Right cardiac atrium (tissue), 5 donors: ENCODE data around the gene MAP4. TPM values are rescaled to one million over a fixed set of nuclear protein-coding genes. Genes with fewer than 3 reads are reported as not detected.
A peak's percentile ranks its signal among the peaks of the same experiment; 100 is the strongest.

Experiments used
- ATAC-seq, 2 donors: fragments of 200-7000 bp; cut with Tn5 transposase; one replicate each; pipeline versions ENCODE4 v1.8.0 to v1.9.1; 2020; ENCODE audit warnings: moderate library complexity in 2 of 2, mild to moderate bottlenecking in 1 of 2
- DNase-seq, 3 donors: peaks; one replicate each; pipeline ENCODE4 v3.0.0-alpha.2; 2020
- H3K27ac ChIP-seq: one replicate; pipeline ENCODE4 v1.5.1; 2013; ENCODE audit warnings: mild to moderate bottlenecking, low read length, control low read depth, moderate library complexity
- H3K27me3 ChIP-seq: one replicate; pipeline ENCODE4 v1.6.1; 2013; ENCODE audit not compliant: control insufficient read depth, insufficient read depth
- H3K4me1 ChIP-seq: one replicate; pipeline ENCODE4 v1.6.1; 2013; ENCODE audit warnings: low read length; ENCODE audit not compliant: control insufficient read depth, insufficient read depth
- H3K4me3 ChIP-seq: one replicate; pipeline ENCODE4 v1.5.1; 2013; ENCODE audit warnings: low read length, control low read depth
- H3K9me3 ChIP-seq: one replicate; pipeline ENCODE4 v1.6.1; 2013; ENCODE audit warnings: low read length; ENCODE audit not compliant: control insufficient read depth
- WGBS: extraction: QIAGEN DNeasy Blood & Tissue Kit; methylation state at CpG from one replicate; pipeline ENCODE4 v1.1.7; 2013; 5-methylcytosine and 5-hydroxymethylcytosine counted together
- intact Hi-C, 4 donors: fragments of 100-400 bp; cut with DNase I; formaldehyde crosslinking; loops; one replicate each; pipeline versions ENCODE4 v1.11.0 to v1.14.0; 2022 to 2023
- polyA plus RNA-seq: library from polyadenylated mRNA; stranded (reverse); fragments of 200-250 nt; gene quantifications from one replicate; pipeline ENCODE4 v1.2.3, GENCODE V29; 2013
- total RNA-seq, 4 donors: library from RNA; stranded (reverse); fragmentation: NEBNext Ultra II Directional; extraction: Animal tissue kit (Norgen Biotek cat#: 25700); gene quantifications; one replicate each; pipeline ENCODE4 v1.2.1, GENCODE V29; 2021
- donor health status: healthy with polysubstance abuse.
- donor health status: DM: no; HTN: yes; CAD: no.
- donor health status: DM: no; HTN: no; CAD: no.
- donor health status: DM: no; HTN: yes; CAD: no; lungs with severe emphysema.
- donor health status: DM: yes; HTN: yes; CAD: no.

Gene MAP4
- total and polyA plus RNA-seq, 5 donors, result 267 to 557 (median 448) TPM

DNA sequence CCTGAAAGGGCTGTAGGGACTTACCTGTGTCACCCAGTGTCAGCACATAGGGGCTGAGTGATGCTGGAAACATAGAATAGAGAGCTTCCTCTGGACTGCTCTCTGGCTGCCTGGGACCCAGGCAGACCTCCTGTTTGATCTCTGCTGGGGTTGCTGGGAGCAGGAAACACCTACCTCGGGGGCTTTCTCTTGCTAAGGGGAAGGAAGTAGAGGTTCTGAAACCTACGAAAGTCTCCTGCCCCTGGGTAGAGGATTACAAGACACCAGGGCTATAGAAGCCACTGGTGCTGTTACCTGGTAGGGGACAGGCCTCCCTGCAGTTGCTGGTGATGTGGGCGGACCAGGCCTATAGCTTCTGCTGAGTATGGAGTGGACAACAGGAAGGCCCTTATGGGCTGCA, 131.6 kb downstream of the MAP4 start:
- peaks cover 4% of the 10 kb centered on the region for H3K4me1 ChIP-seq
- H3K9me3 ChIP-seq, result no peaks in the 10 kb centered on the region
- H3K27ac ChIP-seq, result no peak overlapping the region
- DNase-seq (no peak), ATAC-seq (no peak)
- intact Hi-C loops, result no loop called here
- 79% methylated on average over 3 of the region's 3 CpGs for WGBS
- no peak overlapping the region for H3K4me3 ChIP-seq
- H3K27me3 ChIP-seq, result no peaks in the 10 kb centered on the region

DNA sequence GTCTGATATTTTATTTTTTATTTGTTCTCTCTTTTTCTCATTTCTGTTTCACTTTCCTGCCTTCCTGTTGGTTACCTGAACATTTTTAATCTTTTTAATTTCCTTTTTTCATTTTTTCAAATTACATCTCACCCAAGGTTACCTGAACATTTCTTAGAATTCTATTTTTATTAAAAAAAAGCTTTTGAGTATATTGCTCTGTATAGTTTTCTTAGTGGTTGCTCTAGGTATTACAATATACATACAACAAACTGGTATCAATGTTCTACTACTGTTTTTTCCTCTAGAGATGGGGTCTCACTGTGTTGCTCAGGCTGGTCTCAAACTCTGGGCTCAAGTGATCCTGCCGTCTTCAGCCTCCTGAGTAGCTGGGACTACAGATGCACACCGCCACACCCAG, 133.9 kb downstream of the MAP4 start:
- ATAC-seq (no peak), DNase-seq (no peak)
- no peaks in the 10 kb centered on the region for H3K27me3 ChIP-seq
- peaks cover 2% of the 10 kb centered on the region for H3K4me1 ChIP-seq
- WGBS, result 95% methylated on average over 2 of the region's 2 CpGs
- intact Hi-C loops, result no loop called here
- no peaks in the 10 kb centered on the region for H3K9me3 ChIP-seq
- no peak overlapping the region for H3K27ac ChIP-seq
- H3K4me3 ChIP-seq, result no peak overlapping the region

DNA sequence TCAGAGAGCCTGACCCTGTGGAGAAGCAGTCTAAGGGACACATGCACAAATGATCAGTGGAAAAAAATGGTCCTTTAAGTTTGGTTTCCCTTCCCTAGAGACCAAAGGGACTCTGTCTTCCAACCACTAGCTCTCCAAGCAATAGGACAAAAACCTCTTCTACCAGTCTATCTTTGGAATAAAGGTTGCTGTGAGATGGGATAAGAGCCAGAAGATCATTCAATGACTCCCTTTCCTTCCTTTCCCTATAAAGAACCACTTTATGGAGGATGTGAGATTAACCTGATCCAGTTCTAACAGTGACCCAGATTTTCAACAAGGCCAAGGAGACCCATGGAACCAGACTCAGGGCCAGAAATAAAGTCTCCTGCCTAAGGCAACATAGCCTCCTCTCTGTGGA, 138.5 kb downstream of the MAP4 start:
- Histone ChIP-seq H3K9me3 (no peaks in the 10 kb centered on the region), H3K27ac (no peak overlapping the region), H3K27me3 (no peaks in the 10 kb centered on the region), H3K4me1 (peaks cover 3% of the 10 kb centered on the region), H3K4me3 (no peak overlapping the region)
- intact Hi-C loops, result no loop called here
- DNase-seq (no peak), ATAC-seq (peak; percentile 40 to 68)

DNA sequence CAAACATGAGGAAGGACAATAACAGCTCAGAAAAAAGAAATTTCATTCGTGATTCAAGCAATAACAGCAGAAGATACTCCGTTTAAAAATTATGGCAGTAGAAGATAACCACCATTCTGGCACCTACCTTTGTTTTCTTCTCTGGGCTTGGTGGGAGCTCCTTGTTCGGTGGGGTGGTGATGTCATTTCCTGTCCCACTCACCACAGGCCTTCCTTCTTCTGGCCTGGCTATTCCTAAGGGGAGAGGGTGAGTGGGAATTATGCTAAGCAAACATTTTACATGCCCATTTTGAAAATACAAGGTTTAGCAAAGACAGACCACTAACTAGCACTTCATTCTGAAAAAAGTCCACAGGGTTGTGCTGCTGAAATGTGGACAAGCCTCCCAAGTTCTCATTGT, 138.9 kb downstream of the MAP4 start:
- ATAC-seq (peak in 1 of 2 donors; percentile 61), DNase-seq (no peak)
- Histone ChIP-seq H3K27ac (no peak overlapping the region), H3K9me3 (no peaks in the 10 kb centered on the region), H3K27me3 (no peaks in the 10 kb centered on the region), H3K4me3 (no peak overlapping the region), H3K4me1 (peaks cover 3% of the 10 kb centered on the region)
- intact Hi-C loops, result no loop called here
- WGBS, result 49% methylated on average over 3 of the region's 3 CpGs

DNA sequence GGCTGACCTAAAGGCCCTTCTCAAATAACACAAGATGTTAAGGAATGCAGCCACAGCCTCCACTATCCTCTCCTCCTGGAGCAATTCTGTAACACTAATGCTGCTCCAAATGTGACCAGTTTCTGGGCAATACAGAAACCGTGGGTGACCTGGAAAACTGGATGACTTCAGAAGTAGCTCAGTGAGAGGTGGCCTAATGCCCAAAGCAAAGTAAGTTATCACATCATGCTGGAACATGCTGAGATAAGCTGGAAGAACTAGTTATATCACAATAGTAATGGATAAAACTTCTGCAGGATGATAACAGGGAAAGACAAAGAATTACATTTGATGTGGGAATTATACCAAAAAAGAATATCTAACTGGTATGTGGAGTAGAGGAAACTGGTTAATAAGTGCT, 141.3 kb downstream of the MAP4 start:
- Histone ChIP-seq H3K27me3 (no peaks in the 10 kb centered on the region), H3K9me3 (no peaks in the 10 kb centered on the region), H3K4me3 (no peak overlapping the region), H3K27ac (no peak overlapping the region), H3K4me1 (peaks cover 3% of the 10 kb centered on the region)
- intact Hi-C loops, result no loop called here
- ATAC-seq, result peak in 1 of 2 donors; percentile 44
- 37% methylated on average over 1 of the region's 1 CpG for WGBS
- DNase-seq, result no peak

DNA sequence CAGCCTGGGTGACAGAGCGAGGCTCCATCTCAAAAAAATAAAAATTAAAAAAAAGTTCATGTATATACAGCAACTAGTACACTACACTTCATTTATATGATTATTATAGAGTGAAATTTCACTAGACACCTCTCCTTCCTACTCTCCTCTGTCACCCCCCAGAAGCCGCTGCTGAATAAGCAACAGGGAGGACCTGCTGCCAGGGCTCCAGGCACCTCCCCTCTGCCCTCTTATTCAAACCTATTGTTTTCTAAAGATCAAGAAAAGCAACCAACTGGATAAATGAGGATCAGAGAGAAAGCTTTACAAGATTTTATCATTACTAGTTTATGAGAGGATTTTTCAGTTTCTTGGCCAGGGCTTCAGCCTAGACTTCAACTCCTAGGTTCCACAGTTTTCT, 141.8 kb downstream of the MAP4 start:
- intact Hi-C loops, result no loop called here
- Histone ChIP-seq H3K27ac (no peak overlapping the region), H3K4me1 (peaks cover 3% of the 10 kb centered on the region), H3K4me3 (no peak overlapping the region), H3K27me3 (no peaks in the 10 kb centered on the region), H3K9me3 (no peaks in the 10 kb centered on the region)
- no peak for ATAC-seq
- no peak for DNase-seq
- WGBS, result 95% methylated on average over 2 of the region's 2 CpGs

DNA sequence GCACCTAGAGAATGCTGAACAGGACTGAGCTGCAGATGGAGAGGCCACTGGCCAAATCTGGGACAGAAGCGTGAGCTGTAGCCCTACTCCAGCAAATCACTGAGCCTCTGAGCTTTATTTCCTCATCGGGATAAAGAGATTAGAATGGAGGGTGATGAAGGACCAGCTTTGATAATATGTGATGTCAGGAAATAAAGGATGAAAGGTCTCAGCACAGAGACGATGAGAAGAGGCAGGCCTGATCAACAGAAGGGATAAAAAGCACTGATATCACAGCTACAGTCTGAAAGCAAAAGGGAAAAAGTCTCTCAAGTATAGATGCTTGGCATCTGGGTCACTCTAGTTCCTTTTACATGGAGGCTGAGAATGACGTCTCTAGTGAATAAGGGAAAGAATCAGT, 143.3 kb downstream of the MAP4 start:
- intact Hi-C loops, result no loop called here
- peaks cover 3% of the 10 kb centered on the region for H3K4me1 ChIP-seq
- no peak overlapping the region for H3K4me3 ChIP-seq
- no peaks in the 10 kb centered on the region for H3K9me3 ChIP-seq
- H3K27ac ChIP-seq, result no peak overlapping the region
- 57% methylated on average over 4 of the region's 4 CpGs for WGBS
- ATAC-seq (no peak), DNase-seq (no peak)
- H3K27me3 ChIP-seq, result no peaks in the 10 kb centered on the region

DNA sequence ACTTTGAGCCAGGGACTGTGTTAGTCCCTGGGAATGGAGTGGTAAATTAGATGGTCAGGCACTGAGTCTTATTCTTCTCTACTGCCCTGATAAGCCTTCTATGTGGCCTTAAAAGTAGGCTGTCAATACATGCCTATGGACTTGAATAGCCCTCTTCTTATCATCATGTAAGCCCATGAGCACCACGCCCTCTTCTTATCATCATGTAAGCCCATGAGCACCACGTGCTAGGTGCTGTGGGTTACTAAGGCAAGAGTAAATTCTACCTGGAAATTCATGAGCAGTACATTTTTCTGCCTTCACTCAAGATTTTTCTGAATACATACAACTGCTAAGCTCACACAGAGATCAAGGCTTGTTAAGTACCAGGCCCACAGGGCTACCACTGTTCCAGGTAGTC, 144.8 kb downstream of the MAP4 start:
- Histone ChIP-seq H3K4me1 (peaks cover 2% of the 10 kb centered on the region), H3K27me3 (no peaks in the 10 kb centered on the region), H3K27ac (no peak overlapping the region), H3K4me3 (no peak overlapping the region), H3K9me3 (no peaks in the 10 kb centered on the region)
- ATAC-seq, result peak in 1 of 2 donors; percentile 29
- intact Hi-C loops, result no loop called here
- WGBS, result 78% methylated on average over 2 of the region's 2 CpGs
- no peak for DNase-seq

DNA sequence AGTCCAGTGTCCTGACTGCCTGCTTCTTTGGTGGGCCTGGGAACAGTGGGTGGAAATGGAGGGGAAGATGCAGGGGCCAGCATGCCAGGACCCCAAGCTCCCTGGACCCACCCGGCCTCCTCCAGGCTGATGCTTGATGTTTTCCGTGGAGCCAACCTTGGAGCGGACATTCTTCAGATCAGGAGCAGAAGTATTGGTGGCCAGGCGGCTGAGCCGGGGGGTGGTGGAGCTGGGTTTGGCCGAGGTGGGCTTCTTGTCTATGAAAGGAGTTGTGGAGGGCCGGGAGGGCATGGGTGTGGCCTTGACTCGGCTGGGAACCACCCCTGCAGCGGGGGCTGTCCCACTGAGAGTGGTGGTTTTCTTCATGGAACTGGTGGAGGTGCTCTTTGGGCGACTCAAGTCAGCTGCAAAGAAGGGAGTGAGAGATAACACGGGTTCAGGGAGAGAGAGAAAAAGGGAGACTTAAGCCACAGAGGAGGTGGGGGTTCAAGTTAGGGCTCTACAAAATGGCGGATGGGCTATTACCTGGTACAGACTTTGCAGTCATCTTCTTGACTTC, 145.4 kb downstream of the MAP4 start:
- H3K27me3 ChIP-seq, result no peaks in the 10 kb centered on the region
- no peaks in the 10 kb centered on the region for H3K9me3 ChIP-seq
- 92% methylated on average over 12 of the region's 12 CpGs for WGBS
- H3K27ac ChIP-seq, result no peak overlapping the region
- H3K4me1 ChIP-seq, result peaks cover 2% of the 10 kb centered on the region
- ATAC-seq (no peak), DNase-seq (no peak)
- H3K4me3 ChIP-seq, result no peak overlapping the region
- intact Hi-C loops, result no loop called here

DNA sequence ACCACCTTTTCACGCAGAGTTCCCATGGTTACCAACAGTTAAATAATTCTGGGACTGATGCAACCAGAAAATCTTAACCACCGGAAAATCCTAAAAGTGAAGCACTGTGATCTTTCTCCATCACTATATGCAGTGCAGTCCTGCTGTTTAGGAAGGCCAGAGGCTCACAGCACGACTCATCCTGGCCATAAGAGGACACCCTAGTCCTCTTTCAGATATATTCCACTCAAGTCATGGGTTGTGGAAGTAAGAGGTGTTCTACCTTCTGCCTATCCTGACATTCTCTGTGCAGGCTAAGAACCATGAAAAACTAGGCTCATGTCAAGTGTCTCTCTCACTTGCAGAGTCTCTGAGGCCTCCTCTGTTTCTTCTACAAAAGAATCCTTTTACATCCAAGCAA, 146.1 kb downstream of the MAP4 start:
- Histone ChIP-seq H3K27me3 (no peaks in the 10 kb centered on the region), H3K27ac (no peak overlapping the region), H3K4me3 (no peak overlapping the region), H3K9me3 (no peaks in the 10 kb centered on the region), H3K4me1 (no peaks in the 10 kb centered on the region)
- DNase-seq (no peak), ATAC-seq (no peak)
- WGBS, result 92% methylated on average over 3 of the region's 3 CpGs
- intact Hi-C loops, result no loop called here

DNA sequence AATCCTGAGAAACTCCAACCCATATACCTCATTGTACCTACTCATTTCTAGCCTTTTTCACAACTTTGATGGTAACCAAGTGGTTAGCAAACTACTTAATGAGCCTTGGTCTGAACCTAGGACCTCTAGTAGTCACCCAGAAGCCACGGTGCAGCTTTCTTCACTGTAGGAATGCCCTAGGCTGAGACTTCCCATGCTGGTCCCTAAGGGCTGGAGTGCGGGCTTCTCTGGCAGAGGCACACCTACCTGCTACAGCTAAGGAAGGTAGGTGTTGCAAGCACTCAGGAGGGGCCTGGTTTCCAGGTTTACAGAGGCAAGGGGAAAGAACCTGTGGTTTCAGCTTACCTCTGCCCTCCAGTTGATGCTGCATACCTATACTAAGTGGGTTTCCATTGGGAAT, 147.9 kb downstream of the MAP4 start:
- Histone ChIP-seq H3K27ac (no peak overlapping the region), H3K4me1 (no peaks in the 10 kb centered on the region), H3K27me3 (no peaks in the 10 kb centered on the region), H3K4me3 (no peak overlapping the region), H3K9me3 (no peaks in the 10 kb centered on the region)
- whole genome bisulfite sequencing, result 96% methylated on average over 2 of the region's 2 CpGs
- intact Hi-C loops, result no loop called here
- ATAC-seq (no peak), DNase-seq (no peak)

DNA sequence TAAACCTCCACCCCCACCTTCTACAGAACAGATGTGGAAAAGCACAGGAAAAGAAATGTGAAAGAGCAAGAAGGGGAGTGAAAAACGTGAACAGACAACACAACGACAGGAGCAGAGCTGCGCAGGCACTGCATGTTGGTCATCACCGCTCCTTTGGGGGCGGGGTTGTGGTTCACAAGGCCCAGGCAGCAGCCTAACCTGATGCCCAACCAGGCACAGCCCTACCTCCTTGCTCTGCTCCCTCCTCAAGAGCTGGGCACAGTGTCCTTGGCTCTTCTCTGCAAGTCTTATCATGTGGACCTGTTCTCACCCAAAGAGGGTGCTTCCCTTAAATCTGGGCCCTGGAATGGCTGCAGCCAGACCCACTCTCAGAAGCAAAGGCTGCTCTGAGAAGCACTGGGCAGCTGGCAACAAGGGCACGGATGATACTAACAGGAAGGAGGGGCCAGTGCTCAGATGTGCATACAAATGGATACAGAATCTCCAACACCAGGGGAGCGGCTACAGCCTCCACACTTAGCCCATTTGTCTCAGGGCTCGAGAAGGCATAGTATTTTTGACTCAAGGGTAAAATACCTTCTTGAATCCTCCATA, 148.7 kb downstream of the MAP4 start:
- intact Hi-C loops, result no loop called here
- DNase-seq (no peak), ATAC-seq (no peak)
- Histone ChIP-seq H3K4me3 (no peak overlapping the region), H3K9me3 (no peaks in the 10 kb centered on the region), H3K4me1 (no peaks in the 10 kb centered on the region), H3K27me3 (no peaks in the 10 kb centered on the region), H3K27ac (no peak overlapping the region)
- 88% methylated on average over 8 of the region's 8 CpGs for WGBS
